ENCODE measurements around the gene AFM.

AFM gene

DNA sequence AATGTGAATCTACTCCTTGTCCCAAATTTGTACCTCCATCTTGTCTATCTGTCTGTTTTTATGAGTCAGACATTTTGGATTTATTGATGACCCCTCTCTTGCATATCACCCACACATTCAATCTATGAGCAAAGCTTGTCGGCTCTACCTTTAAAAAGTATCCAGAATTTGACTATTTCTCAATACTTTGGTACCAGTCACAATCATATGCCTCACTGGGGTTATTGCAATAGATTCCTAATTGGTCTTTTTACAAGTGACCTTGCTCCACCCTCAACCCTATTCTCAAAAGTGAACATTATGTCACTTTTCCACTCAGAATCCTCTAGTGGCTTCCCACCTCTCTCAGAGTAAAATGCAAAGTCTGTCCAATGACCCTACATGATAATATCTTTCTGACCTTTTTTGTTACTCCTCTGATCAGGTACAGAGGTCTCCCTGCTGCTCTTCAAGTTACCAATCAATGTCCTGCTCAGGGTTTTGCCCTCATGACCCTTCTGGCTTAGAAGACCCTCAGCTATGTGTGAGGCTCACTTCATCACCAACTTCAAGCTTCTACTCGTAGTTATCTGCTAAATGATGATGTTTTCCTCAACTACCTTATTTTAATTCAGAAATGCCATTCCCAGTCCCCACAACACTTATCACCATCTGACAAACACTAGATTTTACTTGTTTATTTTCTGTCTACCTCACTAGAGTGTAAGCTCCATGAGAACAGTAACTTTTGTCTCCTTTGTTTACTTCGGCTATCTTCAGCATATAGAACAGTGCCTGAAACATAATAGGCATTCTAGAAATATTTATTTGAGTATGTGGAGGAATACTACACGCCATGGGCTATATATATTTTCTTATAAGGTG is 23.1 kb upstream of the AFM start:
- Mint-ChIP-seq H3K36me3 (ENCODE audit: low read depth) (no peaks in the 10 kb centered on the region), H3K4me1 (no peaks in the 10 kb centered on the region), H3K27me3 (ENCODE audit: low read depth, poor library complexity) (peaks cover 4% of the 10 kb centered on the region), H3K27ac (no peak overlapping the region), H3K4me3 (no peak overlapping the region), H3K9me3 (no peaks in the 10 kb centered on the region)
- TF ChIP-seq CTCF (IDR thresholded peaks at IDR 0.05): no peak
- DNase-seq: no peak

DNA sequence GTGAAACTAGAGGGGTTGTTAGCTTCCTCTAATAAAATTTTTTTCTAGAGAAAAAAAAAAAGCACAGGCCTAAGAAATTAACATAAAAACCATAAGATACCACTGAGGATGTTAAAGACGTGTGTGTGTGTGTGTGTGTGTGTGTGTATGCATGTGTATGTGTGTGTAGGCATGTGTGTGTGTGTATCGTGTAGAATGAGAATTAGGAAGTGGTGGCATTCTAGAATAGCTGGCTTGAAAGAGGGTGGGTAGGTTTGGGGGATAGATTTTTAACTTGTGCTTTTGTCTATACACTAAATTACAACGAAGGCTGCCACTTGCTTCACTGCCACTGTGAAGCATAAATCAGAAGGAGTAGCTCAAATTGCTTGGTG is 22.5 kb upstream of the AFM start:
- no peak overlapping the region for H3K27ac Mint-ChIP-seq
- H3K27me3 Mint-ChIP-seq (ENCODE audit: low read depth, poor library complexity): peaks cover 4% of the 10 kb centered on the region
- no peak overlapping the region for H3K4me3 Mint-ChIP-seq
- no peaks in the 10 kb centered on the region for H3K9me3 Mint-ChIP-seq
- no peaks in the 10 kb centered on the region for H3K4me1 Mint-ChIP-seq
- H3K36me3 Mint-ChIP-seq (ENCODE audit: low read depth): no peaks in the 10 kb centered on the region
- TF ChIP-seq CTCF (IDR thresholded peaks at IDR 0.05): no peak
- no peak for DNase-seq

GRCh38 chr4:73460913-73461522 is 20.5 kb upstream of the AFM start:
- Mint-ChIP-seq H3K27me3 (ENCODE audit: low read depth, poor library complexity) (peaks cover 4% of the 10 kb centered on the region), H3K9me3 (no peaks in the 10 kb centered on the region), H3K4me3 (no peak overlapping the region), H3K36me3 (ENCODE audit: low read depth) (no peaks in the 10 kb centered on the region), H3K27ac (no peak overlapping the region), H3K4me1 (no peaks in the 10 kb centered on the region)
- DNase-seq: no peak
- TF ChIP-seq CTCF (IDR thresholded peaks at IDR 0.05): no peak

- no peak for TF ChIP-seq CTCF (IDR thresholded peaks at IDR 0.05)
- no peaks in the 10 kb centered on the region for H3K36me3 Mint-ChIP-seq (ENCODE audit: low read depth)
- H3K4me3 Mint-ChIP-seq: no peak overlapping the region
- no peak overlapping the region for H3K27ac Mint-ChIP-seq
- peaks cover 13% of the 10 kb centered on the region for H3K9me3 Mint-ChIP-seq
- DNase-seq: no peak
- H3K27me3 Mint-ChIP-seq (ENCODE audit: low read depth, poor library complexity): no peaks in the 10 kb centered on the region
- H3K4me1 Mint-ChIP-seq: no peaks in the 10 kb centered on the region
These were observed 13.4 kb upstream of the AFM start for GRCh38 chr4:73468170-73468569.

DNA sequence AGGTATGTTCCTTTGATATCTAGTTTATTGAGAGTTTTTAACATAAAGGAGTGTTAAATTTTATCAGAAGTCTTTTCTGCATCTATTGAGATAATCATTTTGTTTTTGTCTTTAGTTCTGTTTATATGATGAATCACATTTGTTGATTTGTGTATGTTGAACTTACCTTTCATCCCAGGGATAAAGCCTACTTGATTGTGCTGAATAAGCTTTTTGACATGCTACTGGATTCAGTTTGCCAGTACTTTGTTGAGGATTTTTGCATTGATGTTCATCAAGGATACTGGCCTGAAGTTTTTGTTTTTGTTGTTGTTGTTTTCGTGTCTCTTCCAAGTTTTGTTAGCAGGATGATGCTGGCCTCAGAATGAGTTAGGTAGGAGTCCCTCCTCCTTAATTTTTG is 10.8 kb upstream of the AFM start:
- Mint-ChIP-seq H3K9me3 (peaks cover 38% of the 10 kb centered on the region), H3K4me3 (no peak overlapping the region), H3K27me3 (ENCODE audit: low read depth, poor library complexity) (no peaks in the 10 kb centered on the region), H3K36me3 (ENCODE audit: low read depth) (no peaks in the 10 kb centered on the region), H3K4me1 (no peaks in the 10 kb centered on the region), H3K27ac (no peak overlapping the region)
- DNase-seq: no peak
- TF ChIP-seq CTCF (IDR thresholded peaks at IDR 0.05): no peak

- DNase-seq: no peak
- H3K4me1 Mint-ChIP-seq: no peaks in the 10 kb centered on the region
- no peaks in the 10 kb centered on the region for H3K36me3 Mint-ChIP-seq (ENCODE audit: low read depth)
These were observed 4.4 kb upstream of the AFM start for GRCh38 chr4:73477176-73477575.

More at GRCh38 chr4:73477176-73477575, 4.4 kb upstream of the AFM start:
- Mint-ChIP-seq H3K27ac (no peak overlapping the region), H3K27me3 (ENCODE audit: low read depth, poor library complexity) (peaks cover 6% of the 10 kb centered on the region), H3K9me3 (peaks cover 37% of the 10 kb centered on the region), H3K4me3 (no peak overlapping the region)
- TF ChIP-seq CTCF (IDR thresholded peaks at IDR 0.05): no peak

Measured in nephron progenitor cell (in vitro differentiated cells).